Right lobe of liver (tissue), 6 donors: ENCODE measurements around the gene LAG3. TPM values are rescaled to one million over a fixed set of nuclear protein-coding genes. Genes with fewer than 3 reads are reported as not detected.

Experiments used
- ATAC-seq, 4 donors: fragments of 200-7000 bp; cut with Tn5 transposase; one replicate each; pipeline ENCODE4 v1.9.1; 2020; ENCODE audit warnings: mild to moderate bottlenecking in 4 of 4, moderate library complexity in 4 of 4
- DNase-seq, 3 donors: peaks; one replicate each; pipeline ENCODE4 v3.0.0-alpha.2; 2020
- H3K27ac ChIP-seq, 3 donors: fragments of 200-600 bp; one replicate each; pipeline ENCODE4 v1.8.0; 2022
- H3K27me3 ChIP-seq, 2 donors: fragments of 200-600 bp; one replicate each; pipeline ENCODE4 v1.8.0; 2022
- H3K36me3 ChIP-seq, 4 donors: fragments of 200-600 bp; sonication (generic) in 1 of 4; one replicate each; pipeline versions ENCODE4 v1.5.1 to v1.8.0; 2017 to 2022; ENCODE audit warnings: control low read depth in 1 of 4
- H3K4me1 ChIP-seq, 4 donors: fragments of 200-600 bp; sonication (generic) in 1 of 4; one replicate each; pipeline versions ENCODE4 v1.5.1 to v1.8.0; 2017 to 2022; ENCODE audit warnings: control low read depth in 1 of 4
- H3K4me3 ChIP-seq, 3 donors: fragments of 200-600 bp; one replicate each; pipeline ENCODE4 v1.8.0; 2022
- H3K9me3 ChIP-seq, 4 donors: fragments of 200-600 bp; sonication (generic) in 1 of 4; one replicate each; pipeline versions ENCODE4 v1.5.1 to v1.8.0; 2017 to 2022; ENCODE audit warnings: control low read depth in 1 of 4
- CTCF ChIP-seq, 4 donors: fragments of 200-600 bp in 3 of 4; fragments of 450-650 bp in 1 of 4; IDR thresholded peaks; one replicate each; pipeline versions ENCODE4 v1.5.1 to v1.8.0; 2016 to 2022; ENCODE audit warnings: antibody characterized with exemption in 4 of 4, mild to moderate bottlenecking in 2 of 4
- POLR2A ChIP-seq: fragments of 450-650 bp; IDR thresholded peaks from one replicate; pipeline ENCODE4 v1.6.1; 2017; ENCODE audit warnings: antibody characterized with exemption, mild to moderate bottlenecking
- WGBS: methylation state at CpG from one replicate; pipeline ENCODE4 v1.1.6; 2018; ENCODE audit warnings: low coverage, low lambda C conversion rate; ENCODE audit not compliant: insufficient coverage; ENCODE audit errors: missing lambda C conversion rate; 5-methylcytosine and 5-hydroxymethylcytosine counted together
- intact Hi-C, 2 donors: fragments of 100-400 bp; cut with DNase I; formaldehyde crosslinking; loops; one replicate each; pipeline versions ENCODE4 v1.11.2 to v1.14.1; 2022
- total RNA-seq, 6 experiments: library from RNA; depleted of rRNA in 2 of 6; stranded (reverse); fragments of >200 nt in 2 of 6; fragmentation: NEBNext Ultra II Directional in 3 of 6; extraction: Animal tissue kit (Norgen Biotek cat#: 25700) in 3 of 6; gene quantifications; one replicate each; pipeline versions ENCODE4 v1.1.0 to v1.2.4, GENCODE V29; 2016 to 2023
- donor health status: DM: no; HTN: yes; CAD: no.
- donor health status: DM: no; HTN: no; CAD: no.
- donor health status: DM: no; HTN: no; CAD: no.
- donor health status: DM: no; HTN: yes; CAD: no.
- donor health status: DM: no; HTN: yes; CAD: no.

LAG3 gene
- total RNA-seq, 6 experiments from 2014 or later: 0.18 to 2.3 (median 1.4) TPM

DNA sequence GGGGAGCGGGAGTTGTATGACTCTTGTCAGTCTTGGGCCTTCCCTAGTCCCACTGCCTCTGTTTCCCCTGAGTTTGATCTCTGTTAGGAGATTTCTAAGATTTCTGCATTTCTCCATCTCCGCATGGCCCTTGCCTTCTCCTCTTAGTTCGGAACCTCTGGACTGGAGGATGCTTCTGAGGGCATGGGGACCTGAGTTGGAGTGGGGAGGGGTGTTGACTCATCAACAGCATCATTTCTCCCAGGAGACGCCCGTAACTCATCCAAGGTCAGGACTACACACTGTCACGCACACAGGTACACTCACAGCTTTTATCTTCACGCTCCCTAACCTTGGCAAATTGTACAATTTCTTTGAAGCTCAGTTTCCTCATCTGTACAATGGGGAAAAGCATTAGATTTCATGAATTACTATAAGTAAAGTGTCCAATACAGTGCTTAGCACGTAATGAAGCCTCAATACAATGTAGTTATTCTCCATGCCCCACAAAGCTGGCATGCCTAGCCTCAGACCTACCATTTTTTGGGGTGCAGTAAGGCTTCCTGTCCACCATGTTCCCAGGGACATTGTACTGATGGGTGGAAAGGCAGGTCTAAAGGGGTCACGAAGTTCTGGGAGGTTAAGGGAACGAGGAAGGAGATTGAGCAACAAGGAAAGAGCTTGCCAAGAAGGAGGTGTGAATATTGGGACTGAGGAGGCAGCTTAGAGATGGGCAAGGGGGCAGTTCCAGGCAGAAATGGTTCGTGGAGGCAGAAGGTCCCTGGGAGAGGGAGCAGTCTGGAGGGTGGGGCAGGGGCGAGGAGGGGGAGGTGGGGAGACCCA lies 600 bp upstream of the LAG3 start:
- H3K4me3 ChIP-seq: no peak overlapping the region
- H3K27me3 ChIP-seq: no peaks in the 10 kb centered on the region
- ATAC-seq (no peak), DNase-seq (no peak)
- peaks cover 0 to 17% (median 5%) of the 10 kb centered on the region in 4 donors for H3K36me3 ChIP-seq
- intact Hi-C loops: no loop called here
- TF ChIP-seq CTCF (IDR thresholded peaks at IDR 0.05): no peak
- TF ChIP-seq POLR2A: no peak
- WGBS: 31% methylated on average over 9 of the region's 12 CpGs
- peaks cover 0 to 62% (median 11%) of the 10 kb centered on the region in 4 donors for H3K4me1 ChIP-seq
- no peaks in the 10 kb centered on the region for H3K9me3 ChIP-seq
- peak overlapping the region in 1 of 3 donors; percentile 13 for H3K27ac ChIP-seq

DNA sequence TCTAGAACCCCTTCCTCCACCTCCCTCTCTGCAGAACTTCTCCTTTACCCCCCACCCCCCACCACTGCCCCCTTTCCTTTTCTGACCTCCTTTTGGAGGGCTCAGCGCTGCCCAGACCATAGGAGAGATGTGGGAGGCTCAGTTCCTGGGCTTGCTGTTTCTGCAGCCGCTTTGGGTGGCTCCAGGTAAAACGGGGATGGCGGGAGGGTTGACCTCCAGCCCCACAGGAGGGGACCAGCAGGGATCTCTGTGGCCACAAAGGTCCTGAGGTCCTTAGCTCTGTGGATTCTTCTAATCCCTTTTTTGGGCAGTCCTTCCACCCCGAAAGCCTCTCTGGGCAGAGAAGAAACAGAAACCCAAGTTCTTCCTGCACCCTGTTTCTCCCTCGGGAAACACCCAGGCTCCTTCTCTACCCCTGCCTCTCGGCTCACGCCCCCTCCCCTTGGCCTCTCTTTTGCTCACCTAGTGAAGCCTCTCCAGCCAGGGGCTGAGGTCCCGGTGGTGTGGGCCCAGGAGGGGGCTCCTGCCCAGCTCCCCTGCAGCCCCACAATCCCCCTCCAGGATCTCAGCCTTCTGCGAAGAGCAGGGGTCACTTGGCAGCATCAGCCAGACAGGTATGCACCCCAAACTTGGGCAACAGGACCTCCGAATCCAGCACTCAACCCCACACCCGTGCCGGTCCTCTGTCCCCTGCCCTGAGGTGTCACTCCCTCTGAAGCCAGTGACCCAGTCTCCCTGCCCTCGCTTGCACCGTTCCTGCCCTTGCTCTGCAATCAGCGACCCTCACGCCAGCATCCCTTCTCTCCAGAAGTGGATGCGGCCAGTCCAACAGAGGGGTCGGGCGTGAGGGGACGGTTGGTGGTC lies 638 bp downstream of the LAG3 start:
- no peak overlapping the region for H3K4me3 ChIP-seq
- TF ChIP-seq POLR2A (no peak), CTCF (IDR thresholded peaks at IDR 0.05) (no peak)
- H3K9me3 ChIP-seq: no peaks in the 10 kb centered on the region
- WGBS: 45% methylated on average over 14 of the region's 21 CpGs
- ATAC-seq (no peak), DNase-seq (no peak)
- no peaks in the 10 kb centered on the region for H3K27me3 ChIP-seq
- no peak overlapping the region for H3K27ac ChIP-seq
- intact Hi-C loops: no loop called here
- peaks cover 0 to 17% (median 5%) of the 10 kb centered on the region in 4 donors for H3K36me3 ChIP-seq
- H3K4me1 ChIP-seq: peaks cover 0 to 74% (median 17%) of the 10 kb centered on the region in 4 donors

- no peaks in the 10 kb centered on the region for H3K27me3 ChIP-seq
- no peak overlapping the region for H3K27ac ChIP-seq
- intact Hi-C loops: no loop called here
- peaks cover 0 to 17% (median 5%) of the 10 kb centered on the region in 4 donors for H3K36me3 ChIP-seq
- TF ChIP-seq POLR2A (no peak), CTCF (IDR thresholded peaks at IDR 0.05) (no peak)
- H3K4me3 ChIP-seq: no peak overlapping the region
- ATAC-seq: no peak
- DNase-seq: no peak
- H3K9me3 ChIP-seq: no peaks in the 10 kb centered on the region
- 56% methylated on average over 23 of the region's 60 CpGs for WGBS
- H3K4me1 ChIP-seq: peaks cover 0 to 77% (median 18%) of the 10 kb centered on the region in 4 donors
Measured at GRCh38 chr12:6773590-6774351, 1.5 kb downstream of the LAG3 start.

DNA sequence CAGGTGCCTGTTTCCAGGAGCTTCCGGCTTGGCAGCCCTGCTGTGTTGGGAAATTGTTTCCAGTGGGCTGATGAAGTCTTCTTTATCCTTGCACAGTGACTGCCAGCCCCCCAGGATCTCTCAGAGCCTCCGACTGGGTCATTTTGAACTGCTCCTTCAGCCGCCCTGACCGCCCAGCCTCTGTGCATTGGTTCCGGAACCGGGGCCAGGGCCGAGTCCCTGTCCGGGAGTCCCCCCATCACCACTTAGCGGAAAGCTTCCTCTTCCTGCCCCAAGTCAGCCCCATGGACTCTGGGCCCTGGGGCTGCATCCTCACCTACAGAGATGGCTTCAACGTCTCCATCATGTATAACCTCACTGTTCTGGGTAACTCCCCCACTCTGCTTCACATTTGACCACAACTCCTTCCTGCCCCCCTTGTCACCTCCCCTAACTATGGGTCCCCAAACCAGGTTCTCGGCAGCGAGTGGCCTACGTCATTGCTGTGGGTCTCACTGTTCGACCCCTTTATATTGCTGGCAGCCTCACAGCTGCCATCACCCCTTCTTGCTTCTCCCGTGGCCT lies 2.3 kb downstream of the LAG3 start:
- Histone ChIP-seq H3K4me3 (no peak overlapping the region), H3K36me3 (peaks cover 0 to 12% (median 3%) of the 10 kb centered on the region in 4 donors), H3K27ac (no peak overlapping the region), H3K9me3 (no peaks in the 10 kb centered on the region), H3K27me3 (no peaks in the 10 kb centered on the region), H3K4me1 (peaks cover 0 to 78% (median 23%) of the 10 kb centered on the region in 4 donors)
- TF ChIP-seq POLR2A (no peak), CTCF (IDR thresholded peaks at IDR 0.05) (no peak)
- peak in 1 of 3 donors; percentile 56 for DNase-seq
- intact Hi-C loops: no loop called here
- WGBS: 90% methylated on average over 13 of the region's 15 CpGs
- no peak for ATAC-seq
